Large intestine (tissue), 3 donors: Measurements from ENCODE around the gene AUTS2. TPM values are rescaled to one million over a fixed set of nuclear protein-coding genes. Genes with fewer than 3 reads are reported as not detected.

Experiments used
- DNase-seq, 2 donors: peaks; one replicate each; pipeline versions ENCODE4 v3.0.0 to v3.0.0-alpha.2; 2013
- H3K27ac ChIP-seq: one replicate; pipeline ENCODE4 v1.5.1; 2013; ENCODE audit warnings: low read length
- H3K27me3 ChIP-seq: 2 replicates; pipeline ENCODE4 v1.6.1; 2013; ENCODE audit warnings: low read length; ENCODE audit not compliant: control insufficient read depth, insufficient read depth
- H3K36me3 ChIP-seq: 2 replicates; pipeline ENCODE4 v1.6.1; 2013; ENCODE audit warnings: low read length; ENCODE audit not compliant: control insufficient read depth, insufficient read depth
- H3K4me1 ChIP-seq: one replicate; pipeline ENCODE4 v1.6.1; 2013; ENCODE audit warnings: low read length; ENCODE audit not compliant: control insufficient read depth, insufficient read depth
- H3K4me3 ChIP-seq: one replicate; pipeline ENCODE4 v1.5.1; 2013; ENCODE audit warnings: low read length
- H3K9me3 ChIP-seq: one replicate; pipeline ENCODE4 v1.6.1; 2013; ENCODE audit warnings: mild to moderate bottlenecking, low read depth, low read length, moderate library complexity; ENCODE audit not compliant: control insufficient read depth
- WGBS: methylation state at CpG from one replicate; pipeline ENCODE4 v1.1.5; 2013; ENCODE audit warnings: low lambda C conversion rate; ENCODE audit not compliant: insufficient coverage; 5-methylcytosine and 5-hydroxymethylcytosine counted together
- polyA plus RNA-seq: library from polyadenylated mRNA; unstranded; fragments of 120-200 nt; gene quantifications from one replicate; pipeline ENCODE4 v1.2.1, GENCODE V29; 2013

AUTS2 gene
- polyA plus RNA-seq, 1 donor, result 51.3 TPM

DNA sequence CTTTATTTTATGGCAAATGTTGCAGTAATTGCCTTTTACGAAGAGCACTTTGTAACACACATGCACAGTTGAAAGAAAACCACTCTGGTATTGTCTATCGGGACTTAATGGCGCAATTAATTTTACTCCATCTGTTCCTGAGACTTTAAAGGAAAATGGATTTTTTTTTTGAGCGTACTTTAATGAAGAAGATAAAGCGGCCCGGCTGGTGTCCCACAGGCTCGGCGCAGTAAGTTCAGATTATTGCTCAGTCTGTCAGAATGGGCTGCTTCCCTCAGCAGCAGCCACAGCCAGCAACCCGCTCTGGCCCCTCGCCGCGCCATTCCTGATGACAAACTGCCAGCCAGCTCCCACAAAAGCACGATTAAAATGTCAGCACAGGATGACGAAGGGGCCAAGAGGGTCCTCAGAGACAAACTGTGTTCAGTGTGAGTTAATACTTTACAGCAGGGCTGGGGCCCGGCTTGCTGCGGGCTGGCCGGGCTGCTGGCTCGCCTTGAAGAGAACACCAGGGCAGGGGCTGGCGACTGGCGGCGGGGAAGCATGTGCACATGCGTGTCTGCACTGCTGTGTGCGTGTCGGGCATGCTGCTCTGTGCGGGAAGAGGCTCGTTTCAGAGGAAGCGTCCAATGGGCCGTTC is 1032.7 kb downstream of the AUTS2 start:
- DNase-seq, result peak; percentile 12 to 15

GRCh38 chr7:70631718-70632117 is 1033.4 kb downstream of the AUTS2 start:
- Histone ChIP-seq H3K4me3 (no peak overlapping the region), H3K27me3 (no peaks in the 10 kb centered on the region), H3K27ac (no peak overlapping the region), H3K4me1 (peaks cover 3% of the 10 kb centered on the region), H3K36me3 (no peaks in the 10 kb centered on the region), H3K9me3 (no peaks in the 10 kb centered on the region)
- no peak for DNase-seq
- WGBS, result no CpG with 5 or more reads among the region's 9 CpGs

More for the DNA sequence above, 1032.7 kb downstream of the AUTS2 start:
- WGBS, result 47% methylated on average over 3 of the region's 28 CpGs
- Histone ChIP-seq H3K27me3 (no peaks in the 10 kb centered on the region), H3K4me1 (peaks cover 3% of the 10 kb centered on the region), H3K9me3 (no peaks in the 10 kb centered on the region), H3K27ac (no peak overlapping the region), H3K4me3 (no peak overlapping the region), H3K36me3 (no peaks in the 10 kb centered on the region)

DNA sequence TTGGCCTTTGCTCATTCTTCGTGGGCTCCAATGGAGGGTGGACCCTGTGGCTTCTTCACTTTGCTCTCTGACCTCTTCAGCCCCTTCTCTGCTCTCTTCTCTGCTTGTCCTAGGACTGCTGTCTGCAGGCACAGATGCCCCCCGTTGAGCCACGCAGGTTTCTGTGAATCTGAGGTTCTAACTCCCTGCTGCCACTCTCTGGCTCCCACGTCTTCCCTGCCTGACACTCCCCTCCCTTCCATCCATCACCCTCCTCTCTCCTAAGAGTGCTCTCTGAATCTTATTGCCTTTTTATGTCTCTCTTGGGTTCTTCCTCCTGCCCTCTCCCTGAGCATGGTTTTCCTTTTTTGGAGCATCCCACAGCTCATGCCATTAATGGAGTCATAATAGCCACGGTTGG is 1034.1 kb downstream of the AUTS2 start:
- no peaks in the 10 kb centered on the region for H3K9me3 ChIP-seq
- no peak for DNase-seq
- no CpG with 5 or more reads among the region's 5 CpGs for WGBS
- H3K27me3 ChIP-seq, result no peaks in the 10 kb centered on the region
- H3K4me1 ChIP-seq, result peaks cover 3% of the 10 kb centered on the region
- H3K4me3 ChIP-seq, result no peak overlapping the region
- no peak overlapping the region for H3K27ac ChIP-seq
- H3K36me3 ChIP-seq, result no peaks in the 10 kb centered on the region

GRCh38 chr7:70634071-70634470 is 1035.8 kb downstream of the AUTS2 start:
- no peaks in the 10 kb centered on the region for H3K9me3 ChIP-seq
- no peaks in the 10 kb centered on the region for H3K36me3 ChIP-seq
- H3K4me3 ChIP-seq, result no peak overlapping the region
- WGBS, result 100% methylated on average over 2 of the region's 8 CpGs
- peaks cover 8% of the 10 kb centered on the region for H3K4me1 ChIP-seq
- no peak for DNase-seq
- no peak overlapping the region for H3K27ac ChIP-seq
- H3K27me3 ChIP-seq, result no peaks in the 10 kb centered on the region

- Histone ChIP-seq H3K27me3 (no peaks in the 10 kb centered on the region), H3K27ac (no peak overlapping the region), H3K36me3 (no peaks in the 10 kb centered on the region), H3K4me1 (peaks cover 8% of the 10 kb centered on the region), H3K9me3 (no peaks in the 10 kb centered on the region), H3K4me3 (no peak overlapping the region)
- no CpG with 5 or more reads among the region's 8 CpGs for WGBS
- no peak for DNase-seq
These were observed 1036.4 kb downstream of the AUTS2 start for GRCh38 chr7:70634610-70635068.

DNA sequence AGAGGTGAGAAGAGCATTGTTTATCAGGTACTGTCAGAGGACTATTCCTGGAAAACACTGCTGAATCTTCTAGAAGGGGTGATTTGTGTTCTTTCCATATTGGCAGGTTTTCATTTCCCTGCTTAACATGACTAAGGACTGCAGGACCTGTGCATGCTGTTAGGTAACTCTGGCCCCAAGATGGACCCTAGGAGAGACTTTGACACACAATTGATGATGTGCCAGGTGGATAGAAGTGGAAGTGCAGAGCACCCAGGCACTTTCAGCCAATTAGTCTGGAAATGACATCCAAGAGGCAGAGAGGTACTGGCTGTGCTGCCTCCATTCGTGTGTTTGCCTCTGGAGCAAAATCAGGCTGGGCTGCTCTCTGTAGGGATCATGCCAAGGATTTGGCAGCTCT is 1037.4 kb downstream of the AUTS2 start:
- Histone ChIP-seq H3K27ac (no peak overlapping the region), H3K27me3 (no peaks in the 10 kb centered on the region), H3K4me3 (no peak overlapping the region), H3K4me1 (peaks cover 8% of the 10 kb centered on the region), H3K36me3 (no peaks in the 10 kb centered on the region), H3K9me3 (no peaks in the 10 kb centered on the region)
- WGBS, result no CpG with 5 or more reads among the region's 1 CpG
- no peak for DNase-seq

- no peaks in the 10 kb centered on the region for H3K36me3 ChIP-seq
- H3K4me1 ChIP-seq, result peaks cover 8% of the 10 kb centered on the region
- WGBS, result no CpG with 5 or more reads among the region's 6 CpGs
- H3K27me3 ChIP-seq, result no peaks in the 10 kb centered on the region
- no peaks in the 10 kb centered on the region for H3K9me3 ChIP-seq
- no peak overlapping the region for H3K27ac ChIP-seq
- no peak for DNase-seq
- no peak overlapping the region for H3K4me3 ChIP-seq
These were observed 1037.9 kb downstream of the AUTS2 start for GRCh38 chr7:70636169-70636568.

DNA sequence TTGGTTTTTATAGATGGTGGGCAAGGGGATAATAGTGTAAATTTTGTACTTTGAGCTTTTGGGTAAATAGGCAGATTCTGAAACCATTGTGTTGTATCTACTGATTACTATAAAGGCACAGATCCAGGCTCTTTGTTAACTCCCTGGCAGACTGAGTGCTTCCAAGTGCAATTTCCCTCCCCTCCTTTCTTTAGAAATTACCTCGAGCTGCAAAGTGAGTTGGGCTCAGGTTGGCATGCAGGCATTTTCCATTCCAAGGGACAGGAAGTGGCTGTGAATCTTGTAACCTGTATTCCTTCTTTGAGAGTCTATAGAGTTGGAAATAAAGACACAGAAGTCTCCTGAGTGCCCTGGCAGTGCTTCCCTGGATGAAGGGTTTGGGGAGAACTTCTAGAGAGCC is 1039.5 kb downstream of the AUTS2 start:
- Histone ChIP-seq H3K4me1 (peaks cover 6% of the 10 kb centered on the region), H3K27me3 (no peaks in the 10 kb centered on the region), H3K27ac (no peak overlapping the region), H3K4me3 (no peak overlapping the region), H3K9me3 (no peaks in the 10 kb centered on the region), H3K36me3 (no peaks in the 10 kb centered on the region)
- DNase-seq, result no peak
- no CpG with 5 or more reads among the region's 1 CpG for WGBS

GRCh38 chr7:70638158-70639107 is 1040.2 kb downstream of the AUTS2 start:
- DNase-seq, result peak; percentile 6 to 67
- Histone ChIP-seq H3K27me3 (no peaks in the 10 kb centered on the region), H3K4me3 (no peak overlapping the region), H3K27ac (no peak overlapping the region), H3K4me1 (peaks cover 6% of the 10 kb centered on the region), H3K9me3 (no peaks in the 10 kb centered on the region), H3K36me3 (no peaks in the 10 kb centered on the region)
- WGBS, result 90% methylated on average over 2 of the region's 17 CpGs

- DNase-seq, result peak; percentile 16 to 41
- WGBS, result no CpG with 5 or more reads among the region's 5 CpGs
- H3K27me3 ChIP-seq, result no peaks in the 10 kb centered on the region
- peaks cover 6% of the 10 kb centered on the region for H3K4me1 ChIP-seq
- H3K27ac ChIP-seq, result no peak overlapping the region
- H3K9me3 ChIP-seq, result no peaks in the 10 kb centered on the region
- H3K4me3 ChIP-seq, result no peak overlapping the region
- no peaks in the 10 kb centered on the region for H3K36me3 ChIP-seq
These were observed 1042.1 kb downstream of the AUTS2 start for GRCh38 chr7:70640266-70640833.
